WTC11 (cell line): ENCODE data around the gene GLOD4. TPM values are rescaled to one million over a fixed set of nuclear protein-coding genes. Genes with fewer than 3 reads are reported as not detected.
A peak's percentile ranks its signal among the peaks of the same experiment; 100 is the strongest.

Source experiments
- ATAC-seq: fragments of 200-7000 bp; cut with Tn5 transposase; 2 replicates; pipeline ENCODE4 v1.10.0; 2021; ENCODE audit warnings: mild to moderate bottlenecking, moderate library complexity
- CTCF ChIA-PET: fragments of 300-600 bp; sonication (Branson Sonifier 250); formaldehyde crosslinking; loops from one replicate; lab custom pipeline; 2021; ENCODE audit warnings: antibody characterized with exemption; lab: Charles Lee
- POLR2A ChIA-PET: fragments of 350-600 bp; sonication (Branson Sonifier 250); formaldehyde crosslinking; loops from one replicate; lab custom pipeline; 2021; ENCODE audit warnings: antibody characterized with exemption; lab: Charles Lee
- DNase-seq: peaks from one replicate; pipeline ENCODE4 v3.0.0; 2021; ENCODE audit warnings: low spot score
- H3K27ac Mint-ChIP-seq: 2 replicates; pipeline ENCODE4 v1.8.0; 2021; ENCODE audit warnings: mixed read lengths
- H3K27me3 Mint-ChIP-seq: 2 replicates; pipeline ENCODE4 v1.8.0; 2021; ENCODE audit warnings: low read depth, mild to moderate bottlenecking, moderate library complexity, mixed read lengths
- H3K36me3 Mint-ChIP-seq: 2 replicates; pipeline ENCODE4 v1.8.0; 2021; ENCODE audit warnings: mixed read lengths
- H3K4me1 Mint-ChIP-seq: 2 replicates; pipeline ENCODE4 v1.8.0; 2022; ENCODE audit warnings: mixed read lengths
- H3K4me3 Mint-ChIP-seq: 2 replicates; pipeline ENCODE4 v1.8.0; 2021; ENCODE audit warnings: mild to moderate bottlenecking, moderate library complexity, mixed read lengths
- H3K9me3 Mint-ChIP-seq: 2 replicates; pipeline ENCODE4 v1.8.0; 2021; ENCODE audit warnings: mixed read lengths
- AFF4 ChIP-seq: sonication (generic); formaldehyde crosslinking; IDR thresholded peaks from 2 replicates; pipeline ENCODE4 v1.8.1; 2023; ENCODE audit warnings: mild to moderate bottlenecking, missing genetic modification reagents, borderline replicate concordance
- EMX1 ChIP-seq: fragments of 250-450 bp; sonication (Bioruptor Pico); IDR thresholded peaks from 2 replicates; pipeline ENCODE4 v1.8.0; 2021; ENCODE audit warnings: mild to moderate bottlenecking
- FOXK1 ChIP-seq: sonication (generic); formaldehyde crosslinking; IDR thresholded peaks from 2 replicates; pipeline ENCODE4 v1.8.0; 2022; ENCODE audit warnings: mild to moderate bottlenecking, moderate library complexity, missing genetic modification reagents
- GABPB1 ChIP-seq: sonication (generic); formaldehyde crosslinking; IDR thresholded peaks from 2 replicates; pipeline ENCODE4 v1.8.1; 2023; ENCODE audit warnings: mild to moderate bottlenecking, missing genetic modification reagents
- KAT7 ChIP-seq: sonication (generic); formaldehyde crosslinking; IDR thresholded peaks from 2 replicates; pipeline ENCODE4 v1.8.1; 2023; ENCODE audit warnings: missing genetic modification reagents, mild to moderate bottlenecking, borderline replicate concordance
- NFE2L1 ChIP-seq: sonication (generic); formaldehyde crosslinking; IDR thresholded peaks from 2 replicates; pipeline ENCODE4 v1.8.1; 2023; ENCODE audit warnings: missing genetic modification reagents
- NFYB ChIP-seq: sonication (generic); formaldehyde crosslinking; conservative IDR thresholded peaks from 2 replicates; pipeline ENCODE4 v1.8.0; 2022; ENCODE audit warnings: low read depth, missing genetic modification reagents
- NR2C2 ChIP-seq: sonication (generic); formaldehyde crosslinking; IDR thresholded peaks from 2 replicates; pipeline ENCODE4 v1.8.0; 2022; ENCODE audit warnings: mild to moderate bottlenecking, missing genetic modification reagents
- ZNF138 ChIP-seq: sonication (generic); formaldehyde crosslinking; conservative IDR thresholded peaks from 2 replicates; pipeline ENCODE4 v1.8.1; 2022; ENCODE audit warnings: mild to moderate bottlenecking, moderate library complexity, missing genetic modification reagents
- ZNF396 ChIP-seq: fragments of 250-450 bp; sonication (Bioruptor Pico); IDR thresholded peaks from 2 replicates; pipeline ENCODE4 v1.8.0; 2021; ENCODE audit warnings: mild to moderate bottlenecking, moderate library complexity, borderline replicate concordance
- total RNA-seq: library from RNA; stranded (reverse); gene quantifications from 3 replicates; pipeline ENCODE4 v1.2.3, GENCODE V29; 2021
- TF ChIP-seq, protein P1 (sequence below): fragments of 250-450 bp; sonication (Bioruptor Pico); IDR thresholded peaks from 2 replicates; pipeline ENCODE4 v2.1.2; 2022; ENCODE audit warnings: mild to moderate bottlenecking, moderate library complexity
- TF ChIP-seq, protein P2 (sequence below): sonication (generic); formaldehyde crosslinking; IDR thresholded peaks from 2 replicates; pipeline ENCODE4 v1.8.1; 2022; ENCODE audit warnings: low read depth, missing genetic modification reagents, borderline replicate concordance
- TF ChIP-seq, protein P3 (sequence below): fragments of 250-450 bp; sonication (Bioruptor Pico); IDR thresholded peaks from 2 replicates; pipeline ENCODE4 v1.9.0; 2021; ENCODE audit warnings: mild to moderate bottlenecking
- TF ChIP-seq, protein P4 (sequence below): sonication (generic); formaldehyde crosslinking; IDR thresholded peaks from 2 replicates; pipeline ENCODE4 v1.8.1; 2023; ENCODE audit warnings: mild to moderate bottlenecking, missing genetic modification reagents
- TF ChIP-seq, protein P5 (sequence below): sonication (generic); formaldehyde crosslinking; IDR thresholded peaks from 2 replicates; pipeline ENCODE4 v1.8.1; 2023; ENCODE audit warnings: mild to moderate bottlenecking, moderate library complexity, missing genetic modification reagents
- TF ChIP-seq, protein P6 (sequence below): sonication (generic); formaldehyde crosslinking; IDR thresholded peaks from 2 replicates; pipeline ENCODE4 v1.8.0; 2022; ENCODE audit warnings: mild to moderate bottlenecking, missing genetic modification reagents
- TF ChIP-seq, protein P7 (sequence below): sonication (generic); formaldehyde crosslinking; IDR thresholded peaks from 2 replicates; pipeline ENCODE4 v1.8.0; 2022; ENCODE audit warnings: mild to moderate bottlenecking, missing genetic modification reagents

Gene GLOD4
- total RNA-seq, 1 experiment from 2014 or later = 69.0 TPM

GRCh38 chr17:781805-782731 lies at the start of gene GLOD4, which contains the start of gene MRM3 (continued):
- TF ChIP-seq, protein P1, sequence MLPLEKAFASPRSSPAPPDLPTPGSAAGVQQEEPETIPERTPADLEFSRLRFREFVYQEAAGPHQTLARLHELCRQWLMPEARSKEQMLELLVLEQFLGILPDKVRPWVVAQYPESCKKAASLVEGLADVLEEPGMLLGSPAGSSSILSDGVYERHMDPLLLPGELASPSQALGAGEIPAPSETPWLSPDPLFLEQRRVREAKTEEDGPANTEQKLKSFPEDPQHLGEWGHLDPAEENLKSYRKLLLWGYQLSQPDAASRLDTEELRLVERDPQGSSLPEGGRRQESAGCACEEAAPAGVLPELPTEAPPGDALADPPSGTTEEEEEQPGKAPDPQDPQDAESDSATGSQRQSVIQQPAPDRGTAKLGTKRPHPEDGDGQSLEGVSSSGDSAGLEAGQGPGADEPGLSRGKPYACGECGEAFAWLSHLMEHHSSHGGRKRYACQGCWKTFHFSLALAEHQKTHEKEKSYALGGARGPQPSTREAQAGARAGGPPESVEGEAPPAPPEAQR = no peak
- no peak for TF ChIP-seq AFF4
- TF ChIP-seq ZNF396 (CRISPR knock-in tag) = no peak
- TF ChIP-seq NFE2L1 (CRISPR knock-in tag) = peak; percentile 82
- TF ChIP-seq, protein P2, sequence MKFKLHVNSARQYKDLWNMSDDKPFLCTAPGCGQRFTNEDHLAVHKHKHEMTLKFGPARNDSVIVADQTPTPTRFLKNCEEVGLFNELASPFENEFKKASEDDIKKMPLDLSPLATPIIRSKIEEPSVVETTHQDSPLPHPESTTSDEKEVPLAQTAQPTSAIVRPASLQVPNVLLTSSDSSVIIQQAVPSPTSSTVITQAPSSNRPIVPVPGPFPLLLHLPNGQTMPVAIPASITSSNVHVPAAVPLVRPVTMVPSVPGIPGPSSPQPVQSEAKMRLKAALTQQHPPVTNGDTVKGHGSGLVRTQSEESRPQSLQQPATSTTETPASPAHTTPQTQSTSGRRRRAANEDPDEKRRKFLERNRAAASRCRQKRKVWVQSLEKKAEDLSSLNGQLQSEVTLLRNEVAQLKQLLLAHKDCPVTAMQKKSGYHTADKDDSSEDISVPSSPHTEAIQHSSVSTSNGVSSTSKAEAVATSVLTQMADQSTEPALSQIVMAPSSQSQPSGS (CRISPR knock-in tag) = no peak
- TF ChIP-seq NFYB (CRISPR knock-in tag) = peak; percentile 51; the same call in 1 of the 2 replicates
- TF ChIP-seq, protein P3, sequence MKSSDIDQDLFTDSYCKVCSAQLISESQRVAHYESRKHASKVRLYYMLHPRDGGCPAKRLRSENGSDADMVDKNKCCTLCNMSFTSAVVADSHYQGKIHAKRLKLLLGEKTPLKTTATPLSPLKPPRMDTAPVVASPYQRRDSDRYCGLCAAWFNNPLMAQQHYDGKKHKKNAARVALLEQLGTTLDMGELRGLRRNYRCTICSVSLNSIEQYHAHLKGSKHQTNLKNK (CRISPR knock-in tag) = no peak
- TF ChIP-seq KAT7 (CRISPR knock-in tag) = no peak
- TF ChIP-seq, protein P4, sequence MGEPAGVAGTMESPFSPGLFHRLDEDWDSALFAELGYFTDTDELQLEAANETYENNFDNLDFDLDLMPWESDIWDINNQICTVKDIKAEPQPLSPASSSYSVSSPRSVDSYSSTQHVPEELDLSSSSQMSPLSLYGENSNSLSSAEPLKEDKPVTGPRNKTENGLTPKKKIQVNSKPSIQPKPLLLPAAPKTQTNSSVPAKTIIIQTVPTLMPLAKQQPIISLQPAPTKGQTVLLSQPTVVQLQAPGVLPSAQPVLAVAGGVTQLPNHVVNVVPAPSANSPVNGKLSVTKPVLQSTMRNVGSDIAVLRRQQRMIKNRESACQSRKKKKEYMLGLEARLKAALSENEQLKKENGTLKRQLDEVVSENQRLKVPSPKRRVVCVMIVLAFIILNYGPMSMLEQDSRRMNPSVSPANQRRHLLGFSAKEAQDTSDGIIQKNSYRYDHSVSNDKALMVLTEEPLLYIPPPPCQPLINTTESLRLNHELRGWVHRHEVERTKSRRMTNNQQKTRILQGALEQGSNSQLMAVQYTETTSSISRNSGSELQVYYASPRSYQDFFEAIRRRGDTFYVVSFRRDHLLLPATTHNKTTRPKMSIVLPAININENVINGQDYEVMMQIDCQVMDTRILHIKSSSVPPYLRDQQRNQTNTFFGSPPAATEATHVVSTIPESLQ (CRISPR knock-in tag) = no peak
- TF ChIP-seq NR2C2 (CRISPR knock-in tag) = no peak
- peak; percentile 51; the same call in 1 of the 2 replicates for TF ChIP-seq GABPB1 (CRISPR knock-in tag)
- TF ChIP-seq FOXK1 (CRISPR knock-in tag) = peak; percentile 99
- TF ChIP-seq, protein P5, sequence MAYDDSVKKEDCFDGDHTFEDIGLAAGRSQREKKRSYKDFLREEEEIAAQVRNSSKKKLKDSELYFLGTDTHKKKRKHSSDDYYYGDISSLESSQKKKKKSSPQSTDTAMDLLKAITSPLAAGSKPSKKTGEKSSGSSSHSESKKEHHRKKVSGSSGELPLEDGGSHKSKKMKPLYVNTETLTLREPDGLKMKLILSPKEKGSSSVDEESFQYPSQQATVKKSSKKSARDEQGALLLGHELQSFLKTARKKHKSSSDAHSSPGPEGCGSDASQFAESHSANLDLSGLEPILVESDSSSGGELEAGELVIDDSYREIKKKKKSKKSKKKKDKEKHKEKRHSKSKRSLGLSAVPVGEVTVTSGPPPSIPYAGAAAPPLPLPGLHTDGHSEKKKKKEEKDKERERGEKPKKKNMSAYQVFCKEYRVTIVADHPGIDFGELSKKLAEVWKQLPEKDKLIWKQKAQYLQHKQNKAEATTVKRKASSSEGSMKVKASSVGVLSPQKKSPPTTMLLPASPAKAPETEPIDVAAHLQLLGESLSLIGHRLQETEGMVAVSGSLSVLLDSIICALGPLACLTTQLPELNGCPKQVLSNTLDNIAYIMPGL (CRISPR knock-in tag) = peak; percentile 95
- TF ChIP-seq, all 79 proteins: peak for 31

DNA sequence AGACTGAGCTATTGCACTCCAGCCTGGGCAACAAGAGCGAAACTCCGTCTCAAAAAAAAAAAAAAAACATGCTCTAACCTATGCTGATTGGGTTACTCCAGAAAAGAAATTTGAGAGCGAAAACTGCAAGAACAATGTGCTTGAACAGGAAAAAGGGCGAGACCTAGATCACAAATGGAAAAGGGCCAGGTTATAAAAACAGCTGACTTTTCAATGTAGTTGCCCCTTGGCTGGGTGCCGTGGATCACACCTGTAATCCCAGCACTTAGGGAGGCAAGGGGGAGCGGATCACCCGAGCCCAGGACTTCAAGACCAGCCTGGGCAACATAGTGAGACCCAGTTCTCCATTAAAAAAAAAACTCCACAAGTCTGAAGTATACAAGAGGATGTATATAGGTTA lies 48.9 kb upstream of the GLOD4 start:
- H3K27me3 Mint-ChIP-seq = no peaks in the 10 kb centered on the region
- CTCF ChIA-PET = interaction anchor here (0.9 kb wide), 3 partner anchors 48 to 150 kb away, joined by 3 to 4 read pairs (median 3); no protein-coding TSS in a partner anchor
- H3K36me3 Mint-ChIP-seq = peaks cover 4% of the 10 kb centered on the region; the same call in 1 of the 2 replicates
- TF ChIP-seq, protein P6, sequence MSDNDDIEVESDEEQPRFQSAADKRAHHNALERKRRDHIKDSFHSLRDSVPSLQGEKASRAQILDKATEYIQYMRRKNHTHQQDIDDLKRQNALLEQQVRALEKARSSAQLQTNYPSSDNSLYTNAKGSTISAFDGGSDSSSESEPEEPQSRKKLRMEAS (CRISPR knock-in tag) = no peak
- TF ChIP-seq EMX1 (no peak), ZNF138 (CRISPR knock-in tag) (no peak)
- TF ChIP-seq, protein P7, sequence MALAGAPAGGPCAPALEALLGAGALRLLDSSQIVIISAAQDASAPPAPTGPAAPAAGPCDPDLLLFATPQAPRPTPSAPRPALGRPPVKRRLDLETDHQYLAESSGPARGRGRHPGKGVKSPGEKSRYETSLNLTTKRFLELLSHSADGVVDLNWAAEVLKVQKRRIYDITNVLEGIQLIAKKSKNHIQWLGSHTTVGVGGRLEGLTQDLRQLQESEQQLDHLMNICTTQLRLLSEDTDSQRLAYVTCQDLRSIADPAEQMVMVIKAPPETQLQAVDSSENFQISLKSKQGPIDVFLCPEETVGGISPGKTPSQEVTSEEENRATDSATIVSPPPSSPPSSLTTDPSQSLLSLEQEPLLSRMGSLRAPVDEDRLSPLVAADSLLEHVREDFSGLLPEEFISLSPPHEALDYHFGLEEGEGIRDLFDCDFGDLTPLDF (CRISPR knock-in tag) = no peak
- TF ChIP-seq, protein P5 (CRISPR knock-in tag) = no peak

More for the DNA sequence above, 48.9 kb upstream of the GLOD4 start:
- H3K4me3 Mint-ChIP-seq = no peak overlapping the region
- peaks cover 10% of the 10 kb centered on the region; the same call in 1 of the 2 replicates for H3K9me3 Mint-ChIP-seq
- peak overlapping the region; percentile 71; the same call in 1 of the 2 replicates for H3K27ac Mint-ChIP-seq
- POLR2A ChIA-PET = no interaction called here
- DNase-seq (no peak), ATAC-seq (no peak)
- peaks cover 11% of the 10 kb centered on the region for H3K4me1 Mint-ChIP-seq
